Esophagus squamous epithelium (tissue), 5 donors: ENCODE measurements around the gene XAF1. TPM values are rescaled to one million over a fixed set of nuclear protein-coding genes. Genes with fewer than 3 reads are reported as not detected.
A peak's percentile ranks its signal among the peaks of the same experiment; 100 is the strongest.

Source experiments
- DNase-seq: peaks from one replicate; lab custom pipeline; 2025; lab: John Stamatoyannopoulos, UW
- H3K27ac ChIP-seq, 4 donors: fragments of 200-600 bp; sonication (generic); one replicate each; pipeline ENCODE4 v1.5.1; 2016 to 2019; ENCODE audit warnings: mild to moderate bottlenecking in 1 of 4
- H3K27me3 ChIP-seq, 4 donors: fragments of 200-600 bp; sonication (generic); 1 replicate in 3 of 4; 2 replicates in 1 of 4; pipeline versions ENCODE4 v1.5.1 to v1.6.0; 2017 to 2021; ENCODE audit warnings: antibody characterized with exemption in 1 of 4
- H3K36me3 ChIP-seq, 3 donors: fragments of 200-600 bp; sonication (generic); one replicate each; pipeline ENCODE4 v1.5.1; 2016 to 2019
- H3K4me1 ChIP-seq, 3 donors: fragments of 200-600 bp; sonication (generic); one replicate each; pipeline ENCODE4 v1.5.1; 2017 to 2019
- H3K4me3 ChIP-seq, 4 donors: fragments of 200-600 bp; sonication (generic); 1 replicate in 3 of 4; 2 replicates in 1 of 4; pipeline ENCODE4 v1.5.1; 2016 to 2019; ENCODE audit warnings: mild to moderate bottlenecking in 2 of 4, moderate library complexity in 1 of 4
- H3K9me3 ChIP-seq, 3 donors: fragments of 200-600 bp; sonication (generic); one replicate each; pipeline ENCODE4 v1.5.1; 2016 to 2019
- CTCF ChIP-seq, 6 experiments: fragments of 450-650 bp in 4 of 6; fragments of 200-600 bp in 2 of 6; sonication (generic) in 2 of 6; IDR thresholded peaks; one replicate each; pipeline ENCODE4 v1.5.1; 2016 to 2019; ENCODE audit warnings: antibody characterized with exemption in 6 of 6, mild to moderate bottlenecking in 4 of 6, moderate library complexity in 4 of 6
- POLR2A ChIP-seq, 4 donors: fragments of 450-650 bp; IDR thresholded peaks; one replicate each; pipeline ENCODE4 v1.6.1; 2017; ENCODE audit warnings: antibody characterized with exemption in 4 of 4, mild to moderate bottlenecking in 4 of 4, moderate library complexity in 3 of 4
- WGBS, 2 donors: methylation state at CpG; one replicate each; pipeline ENCODE4 v1.1.5; 2018; 5-methylcytosine and 5-hydroxymethylcytosine counted together
- intact Hi-C: fragments of 100-400 bp; cut with DNase I; formaldehyde crosslinking; loops from one replicate; pipeline ENCODE4 v1.15.0; 2022
- total RNA-seq, 4 donors: library from RNA; depleted of rRNA; stranded (reverse); fragments of >200 nt; gene quantifications; one replicate each; pipeline ENCODE4 v1.1.0, GENCODE V29; 2016
- donor health status: DM: yes; HTN: yes; CAD: no.

The XAF1 gene
- 10 to 100 TPM in 3 of 4 donors, 1 to 10 TPM in 1; 6.9 to 24.0 (median 15.5) TPM for total RNA-seq

- Histone ChIP-seq H3K36me3 (peaks cover 0 to 30% (median 5%) of the 10 kb centered on the region in 3 donors), H3K4me1 (peaks cover 21 to 65% (median 26%) of the 10 kb centered on the region in 3 donors), H3K4me3 (peak within 1 kb of the TSS; percentile 34 to 78 (median 54)), H3K27me3 (no peaks in the 10 kb centered on the region), H3K9me3 (no peaks in the 10 kb centered on the region), H3K27ac (peak within 1 kb of the TSS; percentile 80 to 94 (median 89))
- WGBS, 2 donors, result 0 to 6% methylated on average over 5 to 11 of the region's 14 CpGs
- TF ChIP-seq CTCF (IDR thresholded peaks at IDR 0.05), result no peak
- peak in 1 of 4 donors; percentile 35 for TF ChIP-seq POLR2A (IDR thresholded peaks at IDR 0.05)
- DNase-seq, result no peak
- intact Hi-C loops, result no loop called here
Observed at GRCh38 chr17:6755731-6756184, at the start of gene XAF1. XAF1 (plus strand) TSS chr17:6756046; CDS start chr17:6756079, 33 bp downstream.

- intact Hi-C loops, result no loop called here
- no peaks in the 10 kb centered on the region for H3K36me3 ChIP-seq
- DNase-seq, result no peak
- H3K27me3 ChIP-seq, result peaks cover 0 to 53% (median 0%) of the 10 kb centered on the region in 4 donors
- no peak overlapping the region for H3K27ac ChIP-seq
- peaks cover 0 to 13% (median 4%) of the 10 kb centered on the region in 3 donors for H3K4me1 ChIP-seq
- 76 to 83% methylated on average over 1 to 7 of the region's 14 CpGs for WGBS, 2 donors
- TF ChIP-seq CTCF (IDR thresholded peaks at IDR 0.05), result no peak
- TF ChIP-seq POLR2A (IDR thresholded peaks at IDR 0.05), result no peak
- H3K9me3 ChIP-seq, result no peaks in the 10 kb centered on the region
- no peak overlapping the region for H3K4me3 ChIP-seq
Observed at GRCh38 chr17:6706499-6706898, 49.3 kb upstream of the XAF1 start.

- TF ChIP-seq POLR2A (IDR thresholded peaks at IDR 0.05), result no peak
- TF ChIP-seq CTCF (IDR thresholded peaks at IDR 0.05), result no peak
- DNase-seq, result no peak
- no peak overlapping the region for H3K4me3 ChIP-seq
- intact Hi-C loops, result no loop called here
- peaks cover 2 to 18% (median 8%) of the 10 kb centered on the region in 3 donors for H3K4me1 ChIP-seq
- H3K27ac ChIP-seq, result no peak overlapping the region
- H3K9me3 ChIP-seq, result no peaks in the 10 kb centered on the region
- H3K27me3 ChIP-seq, result peaks cover 0 to 58% (median 0%) of the 10 kb centered on the region in 4 donors
- WGBS, 2 donors, result 71 to 83% methylated on average over 6 to 8 of the region's 8 CpGs
- H3K36me3 ChIP-seq, result no peaks in the 10 kb centered on the region
Observed at GRCh38 chr17:6706996-6707395, 48.9 kb upstream of the XAF1 start.

GRCh38 chr17:6708357-6708961, 47.4 kb upstream of the XAF1 start:
- no peak for TF ChIP-seq CTCF (IDR thresholded peaks at IDR 0.05)
- TF ChIP-seq POLR2A (IDR thresholded peaks at IDR 0.05), result no peak
- DNase-seq, result no peak
- no peak overlapping the region for H3K4me3 ChIP-seq
- H3K4me1 ChIP-seq, result peaks cover 12 to 32% (median 17%) of the 10 kb centered on the region in 3 donors
- no peaks in the 10 kb centered on the region for H3K36me3 ChIP-seq
- peaks cover 0 to 61% (median 1%) of the 10 kb centered on the region in 4 donors for H3K27me3 ChIP-seq
- intact Hi-C loops, result no loop called here
- no peaks in the 10 kb centered on the region for H3K9me3 ChIP-seq
- WGBS, 2 donors, result 81 to 90% methylated on average over 12 of the region's 12 CpGs
- H3K27ac ChIP-seq, result no peak overlapping the region

GRCh38 chr17:6710317-6710716, 45.5 kb upstream of the XAF1 start:
- no peak for DNase-seq
- Histone ChIP-seq H3K27me3 (peaks cover 0 to 65% (median 3%) of the 10 kb centered on the region in 4 donors), H3K4me3 (no peak overlapping the region)

More at GRCh38 chr17:6710317-6710716, 45.5 kb upstream of the XAF1 start:
- no peaks in the 10 kb centered on the region for H3K36me3 ChIP-seq
- intact Hi-C loops, result no loop called here
- 74 to 92% methylated on average over 10 to 11 of the region's 11 CpGs for WGBS, 2 donors
- no peak for TF ChIP-seq POLR2A (IDR thresholded peaks at IDR 0.05)
- TF ChIP-seq CTCF (IDR thresholded peaks at IDR 0.05), result no peak
- peaks cover 0 to 10% (median 0%) of the 10 kb centered on the region in 3 donors for H3K9me3 ChIP-seq
- peak overlapping the region in 2 of 4 donors; percentile 13 to 36 for H3K27ac ChIP-seq
- peaks cover 12 to 37% (median 21%) of the 10 kb centered on the region in 3 donors for H3K4me1 ChIP-seq
